ENCODE data around the gene CREB5.

Gene CREB5

DNA sequence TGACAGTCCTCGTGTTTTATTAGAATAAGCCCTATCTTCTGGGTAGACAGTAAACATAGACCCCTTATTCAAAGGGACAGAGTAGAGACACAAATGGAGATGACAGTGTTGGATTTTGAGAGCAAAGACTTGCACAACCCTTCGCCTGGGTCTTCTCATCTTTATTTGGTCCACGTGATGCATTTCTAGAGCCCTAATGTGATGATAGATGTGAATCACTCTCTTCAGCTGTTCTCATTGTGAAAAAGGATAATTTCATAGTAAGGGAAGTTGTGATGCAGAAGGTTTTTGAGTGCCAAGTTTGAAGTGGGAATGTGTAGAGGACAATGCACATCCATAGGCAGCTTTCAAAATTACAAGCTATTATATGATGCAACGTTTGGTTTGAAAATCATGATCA lies 86.3 kb downstream of the CREB5 start:
- TF ChIP-seq, protein P1, sequence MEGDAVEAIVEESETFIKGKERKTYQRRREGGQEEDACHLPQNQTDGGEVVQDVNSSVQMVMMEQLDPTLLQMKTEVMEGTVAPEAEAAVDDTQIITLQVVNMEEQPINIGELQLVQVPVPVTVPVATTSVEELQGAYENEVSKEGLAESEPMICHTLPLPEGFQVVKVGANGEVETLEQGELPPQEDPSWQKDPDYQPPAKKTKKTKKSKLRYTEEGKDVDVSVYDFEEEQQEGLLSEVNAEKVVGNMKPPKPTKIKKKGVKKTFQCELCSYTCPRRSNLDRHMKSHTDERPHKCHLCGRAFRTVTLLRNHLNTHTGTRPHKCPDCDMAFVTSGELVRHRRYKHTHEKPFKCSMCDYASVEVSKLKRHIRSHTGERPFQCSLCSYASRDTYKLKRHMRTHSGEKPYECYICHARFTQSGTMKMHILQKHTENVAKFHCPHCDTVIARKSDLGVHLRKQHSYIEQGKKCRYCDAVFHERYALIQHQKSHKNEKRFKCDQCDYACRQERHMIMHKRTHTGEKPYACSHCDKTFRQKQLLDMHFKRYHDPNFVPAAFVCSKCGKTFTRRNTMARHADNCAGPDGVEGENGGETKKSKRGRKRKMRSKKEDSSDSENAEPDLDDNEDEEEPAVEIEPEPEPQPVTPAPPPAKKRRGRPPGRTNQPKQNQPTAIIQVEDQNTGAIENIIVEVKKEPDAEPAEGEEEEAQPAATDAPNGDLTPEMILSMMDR (IDR thresholded peaks at IDR 0.05) = no peak
- no peaks in the 10 kb centered on the region for H3K4me1 ChIP-seq
- no peak overlapping the region for H2AFZ ChIP-seq
- H3K79me2 ChIP-seq = no peaks in the 10 kb centered on the region
- H3K4me3 ChIP-seq (ENCODE audit: low read depth, low read length) = no peak overlapping the region
- H3K36me3 ChIP-seq (ENCODE audit: control insufficient read depth, insufficient read depth, low read length) = no peaks in the 10 kb centered on the region
- H3K9ac ChIP-seq = no peak overlapping the region
- H3K4me2 ChIP-seq (ENCODE audit: low read length) = no peak overlapping the region
- H3K9me3 ChIP-seq (ENCODE audit: control insufficient read depth, low read length) = no peaks in the 10 kb centered on the region
- no peak overlapping the region for H3K27ac ChIP-seq
- H3K27me3 ChIP-seq (ENCODE audit: control insufficient read depth, insufficient read depth, low read length) = no peaks in the 10 kb centered on the region

DNA sequence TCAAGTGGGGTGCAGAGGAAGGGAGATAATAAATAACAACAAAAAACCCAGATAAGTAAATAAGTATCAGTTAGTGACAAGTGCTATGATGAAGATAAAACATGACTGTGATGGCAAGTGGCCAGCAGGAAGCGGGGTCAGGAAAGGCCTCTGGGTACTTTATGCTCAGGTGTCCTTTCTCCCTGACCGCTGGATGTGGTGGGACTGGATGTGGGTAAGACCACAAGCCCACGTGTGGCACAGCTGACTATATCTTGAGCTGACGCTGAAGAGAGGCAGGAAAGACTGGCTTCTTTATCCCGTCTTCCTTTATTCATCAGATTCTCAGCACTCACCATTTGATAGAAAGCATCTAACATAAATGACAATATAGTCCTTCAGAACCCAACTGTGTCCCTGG lies 87.8 kb downstream of the CREB5 start:
- no peak overlapping the region for H3K4me2 ChIP-seq (ENCODE audit: low read length)
- H3K9me3 ChIP-seq (ENCODE audit: control insufficient read depth, low read length) = no peaks in the 10 kb centered on the region
- H3K4me3 ChIP-seq (ENCODE audit: low read depth, low read length) = no peak overlapping the region
- no peak overlapping the region for H3K27ac ChIP-seq
- H2AFZ ChIP-seq = no peak overlapping the region
- no peaks in the 10 kb centered on the region for H3K27me3 ChIP-seq (ENCODE audit: control insufficient read depth, insufficient read depth, low read length)
- no peaks in the 10 kb centered on the region for H3K4me1 ChIP-seq
- TF ChIP-seq, protein P1 (IDR thresholded peaks at IDR 0.05) = no peak
- H3K36me3 ChIP-seq (ENCODE audit: control insufficient read depth, insufficient read depth, low read length) = no peaks in the 10 kb centered on the region
- H3K9ac ChIP-seq = no peak overlapping the region
- no peaks in the 10 kb centered on the region for H3K79me2 ChIP-seq

DNA sequence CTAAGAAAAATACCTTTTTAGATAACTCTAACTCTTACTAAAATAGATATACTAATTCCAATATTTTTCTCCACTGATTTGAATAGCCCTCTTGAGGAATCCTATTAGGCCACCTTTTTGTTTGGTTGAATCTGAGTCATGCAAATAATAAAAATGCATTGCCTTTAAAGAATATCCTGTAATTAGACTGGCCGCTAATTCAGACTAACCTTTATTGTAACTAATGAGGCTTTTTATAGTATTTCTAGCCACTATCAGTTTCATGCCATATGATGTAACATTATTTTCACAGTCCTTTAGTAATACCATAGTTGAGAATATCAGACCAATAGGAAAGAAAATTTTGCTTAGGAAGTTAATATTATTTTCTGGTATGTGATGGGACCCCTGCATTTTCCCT lies 90.1 kb downstream of the CREB5 start:
- TF ChIP-seq, protein P1 (IDR thresholded peaks at IDR 0.05) = no peak
- Histone ChIP-seq H2AFZ (no peak overlapping the region), H3K4me1 (no peaks in the 10 kb centered on the region), H3K36me3 (ENCODE audit: control insufficient read depth, insufficient read depth, low read length) (no peaks in the 10 kb centered on the region), H3K9me3 (ENCODE audit: control insufficient read depth, low read length) (no peaks in the 10 kb centered on the region), H3K79me2 (no peaks in the 10 kb centered on the region), H3K4me3 (ENCODE audit: low read depth, low read length) (no peak overlapping the region), H3K27ac (no peak overlapping the region), H3K27me3 (ENCODE audit: control insufficient read depth, insufficient read depth, low read length) (no peaks in the 10 kb centered on the region), H3K4me2 (ENCODE audit: low read length) (no peak overlapping the region), H3K9ac (no peak overlapping the region)

DNA sequence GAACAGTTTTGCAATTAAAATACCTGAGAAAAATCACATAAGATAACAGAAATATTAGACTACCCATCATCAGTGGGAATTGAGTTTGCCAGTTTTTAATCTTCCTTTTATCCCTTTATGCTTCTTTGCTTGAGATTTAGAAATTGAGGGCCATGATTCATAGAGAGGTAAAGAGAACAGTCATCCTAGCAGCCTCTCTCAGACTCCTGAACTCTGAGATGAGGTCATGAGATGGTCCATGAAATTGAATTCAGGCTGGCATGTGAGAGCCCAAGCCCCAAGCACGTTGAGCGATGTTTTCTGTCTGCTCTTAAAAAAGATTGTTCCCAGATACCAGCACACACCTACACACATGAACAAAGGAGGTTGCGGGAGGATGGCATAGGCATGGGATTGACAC lies 91.1 kb downstream of the CREB5 start:
- no peak overlapping the region for H3K27ac ChIP-seq
- no peaks in the 10 kb centered on the region for H3K79me2 ChIP-seq
- no peak overlapping the region for H3K4me3 ChIP-seq (ENCODE audit: low read depth, low read length)
- H3K9me3 ChIP-seq (ENCODE audit: control insufficient read depth, low read length) = no peaks in the 10 kb centered on the region
- no peaks in the 10 kb centered on the region for H3K36me3 ChIP-seq (ENCODE audit: control insufficient read depth, insufficient read depth, low read length)
- no peak overlapping the region for H3K9ac ChIP-seq
- H2AFZ ChIP-seq = no peak overlapping the region
- TF ChIP-seq, protein P1 (IDR thresholded peaks at IDR 0.05) = no peak
- H3K4me2 ChIP-seq (ENCODE audit: low read length) = no peak overlapping the region
- no peaks in the 10 kb centered on the region for H3K4me1 ChIP-seq
- H3K27me3 ChIP-seq (ENCODE audit: control insufficient read depth, insufficient read depth, low read length) = no peaks in the 10 kb centered on the region

DNA sequence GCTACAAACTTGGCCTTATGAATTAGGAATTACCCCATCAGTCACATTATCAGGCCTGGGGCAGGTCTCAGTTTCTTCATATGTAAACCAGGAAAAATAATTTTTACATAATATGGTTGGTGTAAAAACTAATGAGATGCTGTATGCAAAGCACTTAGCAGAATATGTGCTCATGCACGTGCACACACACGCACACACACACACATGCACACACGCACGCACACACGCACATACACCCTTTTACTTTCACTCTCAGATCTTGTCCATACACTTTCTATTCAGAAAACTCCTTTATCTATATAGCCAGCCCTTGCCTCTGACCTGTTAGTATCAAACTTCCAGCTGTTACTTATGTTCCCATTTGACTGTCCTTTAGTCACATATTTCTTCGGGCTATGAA lies 92.7 kb downstream of the CREB5 start:
- no peaks in the 10 kb centered on the region for H3K27me3 ChIP-seq (ENCODE audit: control insufficient read depth, insufficient read depth, low read length)

More for the DNA sequence above, 92.7 kb downstream of the CREB5 start:
- Histone ChIP-seq H3K27ac (no peak overlapping the region), H3K4me2 (ENCODE audit: low read length) (no peak overlapping the region), H3K4me1 (no peaks in the 10 kb centered on the region), H3K36me3 (ENCODE audit: control insufficient read depth, insufficient read depth, low read length) (no peaks in the 10 kb centered on the region), H2AFZ (no peak overlapping the region), H3K9me3 (ENCODE audit: control insufficient read depth, low read length) (no peaks in the 10 kb centered on the region), H3K4me3 (ENCODE audit: low read depth, low read length) (no peak overlapping the region), H3K9ac (no peak overlapping the region), H3K79me2 (no peaks in the 10 kb centered on the region)
- TF ChIP-seq, protein P1 (IDR thresholded peaks at IDR 0.05) = no peak
